Activated CD4-positive, alpha-beta T cell treated with anti-CD3 and anti-CD28 coated beads, Interleukin-2, amount 50 U/mL, for 24 hours (primary cell): Measurements from ENCODE around the gene ST6GALNAC2.
A peak's percentile ranks its signal among the peaks of the same experiment; 100 is the strongest.
"Not testable (repeated sequence)": the region's sequence is repeated elsewhere in the genome, so short reads cannot be mapped to it uniquely, and the experiment has no call there.

ENCODE experiments used
- DNase-seq, 2 donors: peaks; one replicate each; pipeline ENCODE4 v3.0.0-alpha.2; 2020; ENCODE audit warnings: low read depth in 1 of 2, low spot score in 1 of 2

The ST6GALNAC2 gene

DNA sequence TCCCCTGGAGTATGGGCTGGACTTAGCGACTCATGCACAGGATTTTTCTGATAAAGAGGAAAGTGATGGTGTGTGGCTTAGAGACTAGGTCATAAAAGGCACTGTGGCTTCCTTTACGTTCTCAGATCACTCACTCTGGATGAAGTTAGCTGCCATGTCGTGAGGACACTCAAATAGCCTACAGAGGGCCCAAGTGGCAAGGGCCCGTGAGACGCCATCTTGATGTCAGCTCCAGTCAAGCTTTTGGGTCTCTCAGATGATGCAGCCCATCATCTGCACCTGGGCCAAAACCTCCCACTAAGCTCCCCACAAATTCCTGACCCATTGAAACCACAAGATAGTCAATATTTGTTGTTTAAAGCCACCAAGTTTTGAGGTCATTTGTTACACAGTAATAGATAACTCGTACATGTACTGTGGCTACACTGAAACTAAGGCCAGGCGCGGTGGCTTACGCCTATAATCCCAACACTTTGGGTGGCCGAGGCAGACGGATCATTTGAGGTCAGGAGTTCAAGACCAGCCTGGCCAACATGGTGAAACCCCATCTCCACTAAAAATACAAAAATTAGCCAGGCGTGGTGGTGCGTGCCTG is 14.7 kb downstream of the ST6GALNAC2 start:
- no peak for DNase-seq

DNA sequence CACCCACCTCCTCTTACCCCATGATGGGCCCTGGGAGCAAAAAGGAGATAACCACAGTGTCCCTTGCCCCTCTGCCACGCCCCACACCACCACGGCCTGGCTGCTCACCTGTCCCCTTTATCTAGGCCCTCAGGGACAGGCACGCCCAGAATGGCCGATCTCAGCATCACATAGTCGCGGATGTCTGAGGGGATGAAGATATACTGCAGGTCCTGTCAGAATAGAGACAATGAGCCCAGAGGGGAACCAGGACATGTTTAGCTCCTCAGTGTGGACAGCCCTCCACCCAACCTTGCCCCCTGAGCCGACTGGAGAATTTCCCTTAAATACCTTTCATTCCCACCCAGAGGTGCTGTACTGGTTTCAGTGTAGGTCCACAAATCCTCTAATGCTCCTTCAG is 15.2 kb downstream of the ST6GALNAC2 start:
- no peak for DNase-seq

DNA sequence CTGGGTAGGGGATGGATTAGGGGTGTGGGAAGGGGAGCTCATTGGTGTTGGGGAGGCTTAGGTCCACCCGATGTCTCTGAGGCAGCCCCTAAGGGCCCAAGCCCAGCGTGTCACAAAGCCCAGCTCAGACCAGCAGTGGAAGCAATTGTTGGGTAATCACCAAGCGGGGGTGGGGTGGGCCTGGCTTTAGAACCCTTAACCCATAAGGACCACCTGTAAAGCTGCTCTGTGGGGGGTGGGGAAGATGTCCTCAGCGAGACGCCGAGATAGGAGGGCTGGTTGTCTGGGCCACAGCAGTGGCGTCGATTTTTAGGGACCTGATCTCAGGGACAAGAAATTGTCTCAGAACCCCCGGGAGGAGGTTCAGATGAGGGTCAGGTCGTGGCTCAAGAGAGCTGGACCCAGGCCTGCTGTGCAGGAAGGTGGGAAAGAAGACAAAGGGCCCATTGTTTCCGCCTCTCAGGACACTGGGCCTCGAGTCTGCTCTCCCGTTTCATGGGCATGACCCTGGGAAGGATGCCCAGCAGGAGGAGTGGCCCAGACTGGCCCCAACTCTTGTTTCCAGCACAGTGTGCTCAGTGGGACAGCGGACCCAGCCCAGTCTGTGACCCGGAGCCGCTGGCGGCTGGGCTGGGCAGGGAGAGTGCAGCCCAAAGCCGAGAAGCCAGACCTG is 15.9 kb downstream of the ST6GALNAC2 start:
- DNase-seq: no peak

DNA sequence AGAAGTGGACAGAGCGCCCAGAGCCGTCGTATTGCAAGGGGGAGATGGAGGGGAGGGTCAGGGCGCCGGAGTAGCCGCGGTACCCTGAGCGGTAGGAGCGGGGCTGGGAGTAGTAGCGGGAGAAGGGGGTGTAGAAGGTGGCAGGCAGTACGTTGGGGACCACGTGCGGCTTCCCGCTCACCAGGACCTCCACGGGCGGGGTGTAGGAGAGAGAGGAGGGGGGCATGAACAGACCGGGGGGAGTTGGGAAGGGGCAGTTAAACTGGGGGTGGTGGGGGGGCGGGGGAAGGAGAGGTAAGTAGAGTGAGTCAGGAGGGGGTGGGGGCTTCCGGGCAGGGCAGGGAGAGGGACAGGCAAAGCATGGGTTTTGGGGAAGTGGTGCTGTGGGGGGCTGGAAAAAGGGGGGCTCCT is 16.8 kb downstream of the ST6GALNAC2 start:
- no peak for DNase-seq

DNA sequence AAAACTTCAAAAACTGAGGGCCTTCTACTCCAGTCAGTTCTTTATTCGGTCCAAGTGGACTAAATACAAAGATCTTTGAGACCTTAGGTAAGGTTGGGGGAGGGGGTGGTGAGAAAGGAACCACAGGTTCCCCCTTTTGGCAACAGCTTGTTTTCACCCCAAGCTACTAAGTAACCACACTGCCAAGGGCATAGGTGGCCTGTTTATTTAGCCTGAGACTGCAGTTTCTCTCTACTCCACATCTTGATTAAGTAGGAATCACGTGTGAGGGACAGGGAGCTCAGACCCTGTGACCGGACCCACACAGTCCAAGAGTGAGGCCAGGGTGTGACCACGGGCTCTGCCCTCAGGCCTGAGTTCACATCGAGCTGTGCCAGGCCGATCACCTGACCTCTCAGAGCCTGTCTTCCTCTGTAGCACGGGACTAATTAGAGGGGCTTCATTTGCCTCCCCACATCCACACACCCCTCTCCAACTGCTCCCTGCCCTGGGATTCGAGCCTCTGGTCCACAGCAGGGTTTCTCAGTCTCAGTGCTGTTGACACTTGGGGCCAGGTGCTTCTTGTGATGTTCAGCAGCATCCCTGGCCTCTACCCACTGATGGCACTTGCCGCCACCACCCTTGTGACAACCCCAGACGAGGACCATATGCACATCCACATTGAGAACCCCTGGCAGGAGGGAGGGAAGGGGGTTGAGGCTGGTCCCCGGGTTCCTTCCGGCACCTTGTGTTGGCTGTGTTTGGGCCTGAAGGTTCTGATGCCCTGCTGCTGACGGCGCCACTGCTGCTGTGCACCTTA is 17.8 kb downstream of the ST6GALNAC2 start:
- DNase-seq: no peak

DNA sequence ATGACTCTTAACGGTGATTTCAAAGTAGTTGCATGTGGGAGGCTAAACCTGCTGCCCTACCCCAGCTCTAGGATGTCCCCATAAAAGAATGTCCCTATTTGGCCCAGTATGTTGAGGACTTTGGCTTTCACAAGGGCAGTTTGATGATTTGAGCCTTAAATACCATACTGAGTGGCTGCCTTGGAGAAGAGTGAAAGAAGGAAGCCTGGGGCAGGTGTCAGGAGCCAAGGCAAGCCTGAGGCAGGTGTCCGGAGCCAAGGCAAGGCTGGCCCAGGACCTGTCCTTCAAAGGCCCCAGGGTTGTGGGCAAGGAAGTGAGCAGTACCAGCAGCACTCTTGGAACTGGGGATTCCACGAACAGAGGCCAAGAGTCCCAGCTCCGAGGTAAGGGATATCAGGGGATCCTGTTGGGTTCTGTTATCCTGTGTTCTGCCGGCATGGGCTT is 18.6 kb downstream of the ST6GALNAC2 start:
- DNase-seq: no peak

DNA sequence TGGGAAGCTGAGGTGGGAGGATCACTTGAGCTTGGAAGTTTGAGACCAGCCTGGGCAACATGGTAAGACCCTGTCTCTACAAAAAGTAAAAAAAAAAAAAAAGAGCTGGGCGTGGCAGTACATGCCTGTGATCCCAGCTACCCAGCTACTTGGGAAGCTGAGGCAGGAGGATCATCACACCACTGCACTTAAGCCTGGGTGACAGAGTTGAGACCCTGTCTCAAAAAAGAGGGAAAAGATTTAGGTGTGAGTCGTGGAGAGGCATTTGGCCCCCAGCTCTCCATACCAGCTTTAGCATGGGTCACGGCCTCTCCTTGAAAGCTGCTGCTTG is 19.1 kb downstream of the ST6GALNAC2 start:
- DNase-seq: no peak

DNA sequence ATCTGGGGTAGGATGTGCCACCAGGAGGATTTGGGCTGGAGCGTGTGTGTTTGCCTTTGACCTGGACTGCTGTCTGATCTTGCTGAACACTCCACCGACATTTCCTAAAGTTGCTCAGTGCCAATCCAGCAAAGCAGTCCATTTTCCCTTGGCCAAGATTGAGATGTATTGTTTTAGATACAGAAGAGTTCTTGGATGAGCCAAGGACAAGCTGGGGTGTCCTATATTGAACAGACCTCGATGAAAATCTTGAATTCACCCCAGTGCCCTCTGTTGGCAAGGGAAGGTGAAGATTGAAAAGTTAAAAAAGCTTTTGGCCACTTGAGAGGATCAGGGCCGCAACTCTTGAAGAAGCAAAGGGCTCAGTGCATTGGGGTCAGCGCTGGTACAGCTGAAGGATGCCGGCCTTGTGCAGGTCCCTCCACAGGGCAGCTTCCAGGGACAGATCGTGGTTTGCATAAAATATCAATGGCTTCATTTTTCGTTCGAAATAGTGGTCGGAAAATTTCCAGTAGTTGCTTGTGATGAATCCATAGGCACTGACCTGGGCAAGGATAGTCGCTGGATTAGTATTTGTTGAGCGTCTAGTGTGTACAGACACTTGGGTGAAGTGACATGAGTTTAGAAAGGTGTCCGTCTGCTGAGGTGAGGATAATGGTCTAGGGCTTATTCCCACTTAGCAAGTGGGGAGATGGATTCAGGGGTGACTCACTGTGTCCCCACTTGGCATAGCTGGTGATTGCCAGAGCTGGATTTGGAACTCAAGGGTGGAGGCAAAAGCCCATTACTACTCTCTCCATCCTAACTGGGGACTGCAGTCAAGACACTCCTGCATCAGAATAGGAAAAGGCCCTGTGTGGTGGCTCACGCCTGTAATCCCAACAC is 19.7 kb downstream of the ST6GALNAC2 start:
- no peak for DNase-seq

DNA sequence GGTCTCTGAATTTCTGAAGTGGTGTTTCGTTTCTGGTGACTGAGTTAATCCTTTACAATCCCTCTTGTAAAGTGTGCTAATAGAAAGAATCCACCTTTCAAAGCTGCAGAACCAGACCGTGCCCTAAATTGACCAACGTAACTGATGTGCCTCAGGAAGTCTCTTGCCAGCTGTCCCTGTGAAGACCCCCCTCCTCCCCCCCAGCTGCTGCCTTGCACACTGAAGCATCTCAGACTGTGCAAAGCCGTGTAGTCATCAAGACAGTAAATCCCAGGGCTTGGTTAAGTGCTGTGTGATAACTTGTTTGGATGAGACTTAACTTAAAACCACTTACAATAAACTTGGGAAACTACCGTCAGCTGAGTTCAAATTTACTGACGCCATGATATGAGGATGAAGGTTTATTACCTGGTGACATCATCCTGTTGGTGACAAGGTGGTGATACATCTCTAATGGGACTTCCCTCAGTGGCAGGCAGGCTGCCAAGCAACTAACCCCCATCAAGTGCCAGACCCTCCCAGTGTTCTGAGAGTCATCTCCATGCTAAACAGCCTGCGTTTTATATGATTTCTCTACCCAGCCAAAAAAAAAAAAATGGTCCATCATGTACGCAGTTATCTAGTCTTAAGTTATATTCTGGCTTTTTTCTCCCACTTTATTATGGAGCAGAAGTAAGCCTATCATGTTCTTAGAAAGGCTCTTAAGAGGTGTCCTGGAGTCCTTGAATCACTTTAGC is 20.5 kb downstream of the ST6GALNAC2 start:
- DNase-seq: not testable (repeated sequence)

DNA sequence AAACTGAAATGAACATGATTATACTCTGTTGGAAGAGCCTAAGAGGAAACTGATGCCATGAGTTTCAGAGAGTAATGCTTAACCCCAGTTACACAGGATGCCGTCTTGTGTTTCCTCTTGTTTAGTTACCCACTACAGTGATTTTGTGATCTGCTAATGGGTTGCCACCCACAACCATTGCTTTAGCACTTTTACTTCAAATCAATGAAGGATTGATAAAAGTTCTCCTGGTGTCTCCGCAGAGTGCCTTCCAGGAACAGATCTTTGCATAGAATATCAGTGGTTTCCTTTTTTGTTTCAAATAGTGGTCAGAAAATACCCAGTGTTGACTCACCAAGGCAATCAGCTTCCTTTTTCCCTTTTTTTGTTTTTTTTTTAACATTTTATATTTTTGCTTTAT is 22.3 kb downstream of the ST6GALNAC2 start:
- not testable (repeated sequence) for DNase-seq

DNA sequence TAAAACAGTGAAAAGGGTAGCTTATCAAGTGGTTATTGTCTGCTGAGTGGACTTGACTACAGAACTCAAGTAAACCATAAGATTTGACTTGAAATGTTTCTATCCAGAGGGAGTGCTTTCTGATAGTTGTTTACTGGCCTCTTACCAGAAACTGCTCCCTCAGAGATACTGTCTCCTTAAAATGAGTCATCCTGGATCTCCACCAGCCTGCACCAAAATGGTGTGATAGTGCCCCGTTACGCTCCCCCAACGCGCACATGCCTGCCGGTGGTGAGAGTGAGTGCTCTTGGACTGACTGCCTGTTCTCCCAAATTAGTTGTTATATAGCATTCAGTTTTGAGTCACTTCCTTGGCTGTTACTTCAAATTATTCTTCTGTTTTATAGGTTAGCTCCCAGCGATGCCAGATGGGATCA is 22.9 kb downstream of the ST6GALNAC2 start:
- no peak for DNase-seq

DNA sequence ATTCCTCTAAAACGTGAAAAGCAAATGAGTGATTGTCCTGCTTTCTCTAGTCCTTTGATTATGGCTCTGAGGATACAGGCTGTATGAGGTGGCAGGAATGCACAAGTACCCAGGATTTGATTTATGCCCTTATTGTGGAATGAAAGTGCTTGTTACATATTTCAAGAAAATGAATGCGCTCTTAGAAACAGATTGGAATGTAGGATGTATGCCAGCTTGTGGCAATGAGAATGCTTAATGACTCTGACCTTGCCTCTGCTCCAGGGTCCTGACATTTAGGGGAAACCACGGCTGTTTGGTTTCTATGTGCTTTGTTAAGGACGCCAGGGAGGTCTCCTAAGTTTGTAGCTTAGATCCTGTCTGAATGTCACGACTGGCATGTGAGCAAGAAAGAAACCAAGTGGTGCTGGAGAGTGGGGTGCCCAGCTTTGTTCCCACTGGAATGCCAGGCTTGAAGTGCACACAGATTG is 23.8 kb downstream of the ST6GALNAC2 start:
- DNase-seq: no peak

DNA sequence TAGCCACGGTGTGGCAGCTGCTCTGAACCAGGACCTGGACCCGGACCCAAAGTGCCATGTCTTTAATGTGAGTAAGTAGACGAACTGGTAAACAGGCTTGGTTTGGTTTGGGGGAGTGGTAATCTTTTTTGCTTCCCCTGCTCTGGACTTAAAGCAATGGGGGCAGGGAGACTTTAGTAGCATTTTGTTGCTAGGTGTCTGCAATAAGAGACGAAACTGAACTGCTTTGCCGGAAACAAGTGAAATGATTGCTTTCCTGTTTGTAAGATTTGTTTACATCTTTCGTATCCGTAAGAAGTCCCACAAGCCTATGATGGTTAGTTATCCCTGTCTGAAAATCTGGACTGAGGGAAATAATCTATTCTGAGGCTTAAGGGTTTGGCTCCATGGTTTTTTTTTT is 24.3 kb downstream of the ST6GALNAC2 start:
- DNase-seq: no peak

DNA sequence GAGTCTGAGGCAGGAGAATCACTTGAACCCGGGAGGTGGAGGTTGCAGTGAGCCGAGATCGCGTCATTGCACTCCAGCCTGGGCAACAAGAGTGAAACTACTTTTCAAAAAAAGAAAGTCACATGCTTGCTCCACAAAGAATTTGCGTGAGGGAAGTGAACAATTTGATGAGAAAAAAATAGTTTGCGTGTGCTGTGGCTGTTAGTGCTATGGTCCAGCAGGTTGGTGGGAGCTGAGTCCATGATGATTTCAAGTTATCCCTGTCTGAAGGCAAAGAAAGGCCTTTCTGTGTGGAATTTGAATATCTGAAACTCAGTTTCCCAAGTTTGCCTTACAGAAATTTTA is 24.8 kb downstream of the ST6GALNAC2 start:
- DNase-seq: no peak

DNA sequence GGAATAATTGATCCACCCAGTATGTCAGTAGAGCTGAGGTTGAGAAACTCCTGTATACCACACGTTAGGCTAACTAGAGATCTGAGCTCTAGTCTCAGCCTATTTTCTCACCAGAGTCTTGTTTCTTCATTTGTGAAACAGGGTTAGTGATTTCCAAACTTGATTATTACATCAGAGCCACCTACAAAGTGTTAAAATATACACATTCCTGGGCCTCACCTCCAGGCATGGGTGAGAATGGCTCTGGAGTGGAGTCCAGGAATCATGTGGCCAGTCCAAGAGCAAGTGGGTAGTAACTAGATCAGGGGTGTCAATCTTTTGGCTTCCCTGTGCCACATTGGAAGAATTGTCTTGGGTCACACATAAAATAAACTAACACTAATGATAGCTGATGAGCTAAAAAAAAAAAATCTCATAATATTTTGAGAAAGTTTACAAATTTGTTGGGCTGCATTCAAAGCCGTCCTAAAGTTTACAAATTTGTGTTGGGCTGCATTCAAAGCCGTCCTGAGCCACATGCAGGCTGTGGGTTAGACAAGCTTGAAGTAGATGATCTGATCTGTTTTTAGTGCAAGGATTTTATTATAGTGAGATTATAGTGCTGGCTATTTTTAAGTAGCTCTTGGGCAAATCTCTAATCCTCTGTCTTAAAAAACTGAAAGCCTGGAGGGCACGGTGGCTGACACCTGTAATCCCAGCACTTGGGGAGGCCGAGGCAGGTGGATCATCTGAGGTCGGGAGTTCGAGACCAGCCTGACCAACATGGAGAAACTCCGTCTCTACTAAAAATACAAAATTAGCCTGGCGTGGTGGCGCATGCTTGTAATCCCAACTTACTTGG is 25.4 kb downstream of the ST6GALNAC2 start:
- no peak for DNase-seq

DNA sequence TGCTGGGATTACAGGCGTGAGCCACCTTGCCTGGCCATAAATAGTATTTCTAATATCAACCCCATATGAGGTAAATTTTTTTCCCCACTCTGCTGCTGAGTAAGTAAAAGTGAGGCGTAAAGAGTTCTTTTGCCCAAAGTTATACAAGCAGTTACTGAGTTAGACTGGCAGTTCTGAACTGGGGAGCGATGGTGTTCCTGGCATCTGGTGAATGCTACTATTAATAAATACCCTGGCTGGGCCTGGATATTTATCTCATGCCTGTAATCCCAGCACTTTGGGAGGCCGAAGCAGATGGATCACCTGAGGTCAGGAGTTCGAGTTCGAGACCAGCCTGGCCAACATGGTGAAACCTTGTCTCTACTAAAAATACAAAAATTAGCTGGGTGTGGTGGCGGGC is 26.2 kb downstream of the ST6GALNAC2 start:
- DNase-seq: not testable (repeated sequence)

DNA sequence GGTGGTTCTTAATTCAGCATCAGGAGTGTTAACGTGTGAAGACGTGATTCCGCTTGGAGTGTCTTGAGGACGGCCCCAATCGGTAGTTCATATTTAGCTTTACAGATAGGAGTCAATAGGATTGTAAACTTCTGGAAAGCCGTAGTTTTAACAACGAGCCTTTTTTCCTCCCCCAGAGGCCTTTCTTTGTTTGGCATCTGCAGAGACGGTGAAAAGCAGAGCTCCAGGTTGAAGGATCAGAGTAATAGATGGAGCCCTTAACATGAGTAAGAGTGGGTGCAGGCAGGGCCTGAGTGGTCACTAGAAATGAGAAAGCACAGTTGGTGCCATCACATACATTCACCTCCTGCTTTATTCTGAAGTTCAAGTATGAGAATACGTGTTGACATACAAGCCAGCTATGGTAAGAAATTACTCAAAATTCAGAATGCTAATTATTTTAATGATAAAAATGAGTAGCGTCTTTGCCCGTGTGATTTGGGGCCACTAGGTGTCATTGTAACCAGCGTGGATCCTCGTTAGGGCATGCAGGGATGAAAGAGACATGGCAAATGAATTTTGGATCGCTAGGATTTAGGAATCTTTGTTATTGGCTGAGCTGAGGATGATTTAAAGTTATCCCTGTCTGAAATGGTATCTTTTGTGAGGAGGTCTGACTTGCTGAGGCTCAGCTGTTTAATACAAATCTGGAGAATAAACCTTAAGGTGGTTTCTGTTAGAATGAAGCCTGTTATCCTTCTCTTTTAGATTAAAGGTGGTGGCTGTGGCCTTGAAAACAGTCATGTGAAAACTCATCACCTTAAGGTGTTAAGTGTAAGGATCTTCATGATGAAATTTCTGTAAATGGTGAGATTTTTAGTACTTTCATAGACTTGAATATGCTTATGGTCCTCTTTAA is 27.2 kb downstream of the ST6GALNAC2 start:
- DNase-seq: no peak

DNA sequence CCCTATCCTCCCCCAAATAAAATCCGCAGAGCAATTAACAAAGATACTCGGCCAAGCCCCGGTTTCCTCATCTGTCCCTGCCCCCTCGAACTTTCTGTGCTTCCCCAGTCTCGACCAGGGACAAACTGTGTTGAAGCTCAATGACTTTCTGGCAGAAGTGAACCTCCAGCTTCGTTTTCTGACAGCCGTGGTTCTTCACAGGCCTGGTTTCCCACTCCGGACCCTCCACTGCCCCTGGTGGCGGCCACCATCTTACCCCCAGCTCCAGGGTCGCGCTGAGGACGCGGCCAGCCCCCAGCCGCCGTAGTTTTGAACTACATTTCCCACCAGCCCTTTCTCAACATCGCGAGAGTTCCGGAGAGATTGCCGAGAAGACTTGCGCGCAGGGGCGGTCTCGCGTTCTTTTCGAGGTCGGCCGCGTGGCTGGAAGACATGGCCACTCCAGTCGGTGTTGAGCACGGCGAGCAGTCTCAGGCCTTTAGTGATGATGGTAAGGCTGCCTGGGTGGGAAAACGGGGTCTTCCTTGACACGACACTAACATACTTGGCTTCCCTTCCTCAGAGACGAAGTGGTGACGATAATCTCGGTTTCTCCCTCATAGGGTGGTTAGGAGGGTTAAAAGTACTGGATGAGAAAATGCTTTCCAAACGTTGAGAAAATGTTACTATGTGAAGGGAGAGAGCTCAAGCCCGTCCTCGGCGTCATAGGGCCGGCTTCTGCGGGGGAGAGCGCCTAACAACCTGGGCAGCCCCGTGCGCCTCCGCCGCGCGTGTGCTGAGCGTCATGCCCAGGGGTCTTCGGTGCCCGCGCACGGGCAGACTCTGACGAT is 28.1 kb downstream of the ST6GALNAC2 start:
- DNase-seq: peak; percentile 85 to 92
